Glutamatergic neuron (in vitro differentiated cells): ENCODE results near the gene CASP12. TPM values are rescaled to one million over a fixed set of nuclear protein-coding genes. Genes with fewer than 3 reads are reported as not detected.

Experiments used
- DNase-seq: peaks from one replicate; pipeline ENCODE4 v3.0.0; 2022
- H3K27ac Mint-ChIP-seq: one replicate; pipeline ENCODE4 v1.8.0; 2020; ENCODE audit warnings: mild to moderate bottlenecking, mixed read lengths, inconsistent platforms; ENCODE audit not compliant: unreplicated experiment
- H3K27me3 Mint-ChIP-seq: one replicate; pipeline ENCODE4 v1.8.0; 2020; ENCODE audit warnings: mild to moderate bottlenecking, moderate library complexity, mixed read lengths, inconsistent platforms; ENCODE audit not compliant: unreplicated experiment
- H3K36me3 Mint-ChIP-seq: one replicate; pipeline ENCODE4 v1.8.0; 2020; ENCODE audit warnings: mild to moderate bottlenecking, mixed read lengths, inconsistent platforms; ENCODE audit not compliant: unreplicated experiment
- H3K4me1 Mint-ChIP-seq: one replicate; pipeline ENCODE4 v1.8.0; 2020; ENCODE audit warnings: mild to moderate bottlenecking, low read depth, mixed read lengths, inconsistent platforms; ENCODE audit not compliant: unreplicated experiment
- H3K4me3 Mint-ChIP-seq: one replicate; pipeline ENCODE4 v1.8.0; 2020; ENCODE audit warnings: mild to moderate bottlenecking, mixed read lengths, inconsistent platforms; ENCODE audit not compliant: unreplicated experiment
- H3K9me3 Mint-ChIP-seq: one replicate; pipeline ENCODE4 v1.8.0; 2020; ENCODE audit warnings: mild to moderate bottlenecking, moderate library complexity, mixed read lengths, inconsistent platforms; ENCODE audit not compliant: unreplicated experiment
- CTCF ChIP-seq: fragments of 200-600 bp; sonication (generic); IDR thresholded peaks from one replicate; pipeline ENCODE4 v1.5.0; 2021; ENCODE audit not compliant: partially characterized antibody, unreplicated experiment
- total RNA-seq: library from RNA; stranded (reverse); fragmentation: NEBNext Ultra II Directional; extraction: Animal tissue kit (Norgen Biotek cat#: 25700); gene quantifications from one replicate; pipeline ENCODE4 v1.2.1, GENCODE V29; 2021; ENCODE audit not compliant: unreplicated experiment

The CASP12 gene
- total RNA-seq, 1 donor from 2014 or later: not detected

- Mint-ChIP-seq H3K36me3 (no peaks in the 10 kb centered on the region), H3K27ac (no peak overlapping the region), H3K27me3 (peaks cover 2% of the 10 kb centered on the region)
Measured at GRCh38 chr11:104892723-104893511, 5.3 kb downstream of the CASP12 start.

GRCh38 chr11:104891135-104891534 lies 7.1 kb downstream of the CASP12 start:
- Mint-ChIP-seq H3K4me3 (no peak overlapping the region), H3K27me3 (peaks cover 2% of the 10 kb centered on the region), H3K36me3 (no peaks in the 10 kb centered on the region), H3K9me3 (no peaks in the 10 kb centered on the region), H3K4me1 (no peaks in the 10 kb centered on the region), H3K27ac (no peak overlapping the region)
- DNase-seq: no peak
- TF ChIP-seq CTCF: no peak

More at GRCh38 chr11:104892723-104893511, 5.3 kb downstream of the CASP12 start:
- no peak for DNase-seq
- H3K4me1 Mint-ChIP-seq: no peaks in the 10 kb centered on the region
- H3K4me3 Mint-ChIP-seq: no peak overlapping the region
- no peak for TF ChIP-seq CTCF
- H3K9me3 Mint-ChIP-seq: no peaks in the 10 kb centered on the region

- no peak overlapping the region for H3K27ac Mint-ChIP-seq
Measured at GRCh38 chr11:104883342-104883741, 14.9 kb downstream of the CASP12 start.

GRCh38 chr11:104881117-104881794 lies 17.0 kb downstream of the CASP12 start:
- no peak for DNase-seq
- Mint-ChIP-seq H3K9me3 (no peaks in the 10 kb centered on the region), H3K27ac (no peak overlapping the region), H3K4me1 (peaks cover 5% of the 10 kb centered on the region), H3K27me3 (peaks cover 2% of the 10 kb centered on the region), H3K36me3 (no peaks in the 10 kb centered on the region), H3K4me3 (no peak overlapping the region)
- no peak for TF ChIP-seq CTCF

More at GRCh38 chr11:104883342-104883741, 14.9 kb downstream of the CASP12 start:
- no peaks in the 10 kb centered on the region for H3K9me3 Mint-ChIP-seq
- no peak for DNase-seq
- no peak for TF ChIP-seq CTCF
- no peaks in the 10 kb centered on the region for H3K36me3 Mint-ChIP-seq
- peaks cover 5% of the 10 kb centered on the region for H3K4me1 Mint-ChIP-seq
- no peak overlapping the region for H3K4me3 Mint-ChIP-seq
- peaks cover 2% of the 10 kb centered on the region for H3K27me3 Mint-ChIP-seq
